ENCODE measurements around the gene ZNF511. TPM values are rescaled to one million over a fixed set of nuclear protein-coding genes. Genes with fewer than 3 reads are reported as not detected.

Gene ZNF511
- total RNA-seq, 1 donor from 2014 or later: 14.6 TPM

GRCh38 chr10:133292919-133293809 is 15.6 kb upstream of the ZNF511 start:
- DNase-seq (ENCODE audit: low read depth): peak; percentile 46

GRCh38 chr10:133293810-133294119 is 14.9 kb upstream of the ZNF511 start:
- no peak for DNase-seq (ENCODE audit: low read depth)

GRCh38 chr10:133294189-133294588 is 14.5 kb upstream of the ZNF511 start:
- DNase-seq (ENCODE audit: low read depth): no peak

- no peak for DNase-seq (ENCODE audit: low read depth)
These were observed 13.0 kb upstream of the ZNF511 start for GRCh38 chr10:133295426-133296320.

GRCh38 chr10:133297504-133297903 is 11.2 kb upstream of the ZNF511 start:
- no peak for DNase-seq (ENCODE audit: low read depth)

- no peak for DNase-seq (ENCODE audit: low read depth)
These were observed 10.2 kb upstream of the ZNF511 start for GRCh38 chr10:133298466-133298865.

- DNase-seq (ENCODE audit: low read depth): no peak
These were observed 9.5 kb upstream of the ZNF511 start for GRCh38 chr10:133299224-133299623.

- DNase-seq (ENCODE audit: low read depth): no peak
These were observed 9.0 kb upstream of the ZNF511 start for GRCh38 chr10:133299738-133300137.

GRCh38 chr10:133302230-133302629 is 6.5 kb upstream of the ZNF511 start:
- no peak for DNase-seq (ENCODE audit: low read depth)

- DNase-seq (ENCODE audit: low read depth): no peak
These were observed 5.5 kb upstream of the ZNF511 start for GRCh38 chr10:133303206-133303605.

- no peak for DNase-seq (ENCODE audit: low read depth)
These were observed 2.6 kb upstream of the ZNF511 start for GRCh38 chr10:133306097-133306476.

- DNase-seq (ENCODE audit: low read depth): peak; percentile 63
These were observed 1.8 kb upstream of the ZNF511 start for GRCh38 chr10:133306941-133307379.

GRCh38 chr10:133307776-133308420 is 816 bp upstream of the ZNF511 start:
- peak; percentile 81 for DNase-seq (ENCODE audit: low read depth)

- peak; percentile 70 for DNase-seq (ENCODE audit: low read depth)
These were observed 496 bp downstream of the ZNF511 start for GRCh38 chr10:133309100-133309719.

- no peak for DNase-seq (ENCODE audit: low read depth)
These were observed 1.1 kb downstream of the ZNF511 start for GRCh38 chr10:133309720-133310398.

- no peak for DNase-seq (ENCODE audit: low read depth)
These were observed 1.7 kb downstream of the ZNF511 start for GRCh38 chr10:133310399-133310755.

- no peak for DNase-seq (ENCODE audit: low read depth)
These were observed 2.1 kb downstream of the ZNF511 start for GRCh38 chr10:133310789-133311188.

GRCh38 chr10:133311570-133311969 is 2.9 kb downstream of the ZNF511 start:
- DNase-seq (ENCODE audit: low read depth): no peak

GRCh38 chr10:133312016-133312768 is 3.5 kb downstream of the ZNF511 start:
- no peak for DNase-seq (ENCODE audit: low read depth)

- no peak for DNase-seq (ENCODE audit: low read depth)
These were observed 4.0 kb downstream of the ZNF511 start for GRCh38 chr10:133312769-133313145.

- no peak for DNase-seq (ENCODE audit: low read depth)
These were observed 4.5 kb downstream of the ZNF511 start for GRCh38 chr10:133313192-133313591.
